Middle frontal gyrus (tissue), 1 donor: ENCODE measurements around the gene FYN.

ENCODE experiments used
- DNase-seq: peaks from one replicate; pipeline ENCODE4 v3.0.0-alpha.2; 2015; ENCODE audit warnings: low spot score; ENCODE audit errors: extremely low spot score

The FYN gene

DNA sequence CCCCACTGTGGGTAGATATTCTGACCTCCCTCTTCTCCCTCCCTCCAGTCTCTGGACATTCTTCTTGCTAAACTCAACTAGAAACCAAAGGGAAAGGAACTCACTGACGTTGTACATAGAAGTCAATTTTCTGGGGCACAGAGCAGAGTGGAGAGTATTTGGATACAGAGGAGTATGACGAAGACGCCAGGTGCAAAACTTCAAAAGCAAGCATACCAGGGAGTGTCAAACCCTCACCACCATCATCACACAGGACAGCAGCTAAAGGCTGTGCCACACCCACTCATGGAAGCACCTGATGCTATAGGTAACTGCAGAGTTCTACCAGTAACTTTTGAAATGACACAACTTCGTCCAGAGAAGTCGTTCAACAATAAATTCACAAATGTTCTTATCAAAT, 64.8 kb downstream of the FYN start:
- DNase-seq, result no peak

DNA sequence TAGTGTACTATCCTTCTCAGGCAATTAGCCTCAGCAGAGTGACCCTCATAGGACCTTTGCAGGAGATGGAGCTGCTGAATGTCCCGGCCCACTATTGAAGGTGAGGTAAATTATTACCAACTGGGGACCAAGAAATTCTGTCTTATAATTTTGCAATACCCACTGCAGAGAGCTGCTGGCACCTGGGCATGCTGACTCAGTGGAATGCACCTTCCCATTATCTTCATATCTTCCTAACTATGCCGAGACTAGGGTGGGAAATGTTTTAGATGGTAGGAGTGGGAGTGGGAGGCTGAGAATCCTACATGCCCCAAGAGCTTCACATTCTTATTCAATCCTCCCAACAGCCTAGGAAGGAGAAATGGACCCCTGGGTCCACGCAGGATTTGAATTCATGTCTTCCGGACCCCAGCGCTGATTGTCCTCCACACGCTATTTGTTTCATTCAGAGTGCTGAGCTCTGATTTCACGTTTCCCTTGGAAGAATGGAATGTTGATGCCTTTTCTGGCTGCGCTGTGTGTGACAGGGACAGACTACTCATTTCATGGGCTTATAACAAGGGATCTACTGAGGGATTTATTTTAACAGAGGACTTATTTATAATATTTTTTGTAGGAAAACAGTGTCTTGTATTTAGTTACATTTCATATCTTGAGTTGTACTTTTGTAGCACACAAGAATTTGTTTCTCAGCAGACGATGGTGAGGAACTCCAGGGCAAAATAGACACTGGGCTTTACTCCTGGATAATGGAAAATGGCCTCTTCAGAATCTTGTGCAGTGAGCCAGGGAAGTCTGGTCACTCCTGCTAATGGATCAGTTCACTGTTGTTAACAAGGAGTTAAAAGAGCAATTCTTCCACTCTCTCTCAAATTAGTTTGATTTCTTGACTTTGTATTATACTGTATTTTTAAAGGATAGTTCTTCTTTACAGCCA, 66.4 kb downstream of the FYN start:
- no peak for DNase-seq

DNA sequence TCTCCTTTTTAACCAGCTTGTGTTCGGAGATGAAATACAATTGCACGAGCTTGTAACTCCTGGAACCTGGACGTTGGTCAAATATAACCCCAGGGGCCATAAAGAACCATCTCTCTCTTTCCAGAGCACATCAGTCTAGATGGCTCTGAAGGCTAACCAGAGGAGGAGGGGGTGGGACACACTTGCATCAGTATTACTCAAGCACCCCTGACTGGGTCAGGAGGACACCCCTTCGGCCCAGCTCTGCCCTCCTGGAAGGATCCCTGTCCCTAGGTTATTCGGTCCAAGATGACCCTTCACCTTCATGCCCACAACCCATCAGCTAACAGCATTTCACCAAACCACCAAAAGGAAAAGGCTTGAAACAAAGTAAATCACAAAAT, 67.1 kb downstream of the FYN start:
- no peak for DNase-seq

DNA sequence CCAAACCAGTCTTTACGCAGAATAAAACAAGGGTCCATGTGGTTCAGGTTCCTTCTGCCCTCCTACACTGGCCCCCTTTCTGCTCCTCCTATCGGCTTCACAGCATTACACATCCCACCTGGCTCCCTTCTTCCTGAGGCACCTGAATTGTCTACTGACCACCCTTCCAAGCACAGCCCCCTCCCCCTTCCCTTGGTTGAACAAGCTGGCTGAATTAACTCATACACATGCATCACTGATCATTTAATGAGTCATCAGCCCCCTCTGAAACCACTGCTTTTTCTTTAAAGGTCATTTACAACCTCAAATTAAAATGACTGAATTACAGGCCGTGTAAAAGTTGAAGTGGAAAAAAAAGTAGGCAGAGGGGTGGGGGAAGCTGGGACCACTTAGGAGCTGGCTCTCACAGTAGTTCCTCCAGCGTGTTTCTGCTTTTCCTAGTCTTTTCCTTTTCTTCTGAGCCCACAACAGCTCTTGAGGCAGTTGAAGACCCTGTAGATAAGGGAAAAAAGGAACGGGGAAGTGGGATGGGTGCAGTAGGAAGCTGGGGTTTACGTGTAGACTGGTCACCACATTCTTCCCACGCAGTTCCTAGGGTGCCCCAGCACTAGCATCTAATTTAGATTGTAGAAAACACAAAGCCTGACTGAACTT, 67.6 kb downstream of the FYN start:
- no peak for DNase-seq

DNA sequence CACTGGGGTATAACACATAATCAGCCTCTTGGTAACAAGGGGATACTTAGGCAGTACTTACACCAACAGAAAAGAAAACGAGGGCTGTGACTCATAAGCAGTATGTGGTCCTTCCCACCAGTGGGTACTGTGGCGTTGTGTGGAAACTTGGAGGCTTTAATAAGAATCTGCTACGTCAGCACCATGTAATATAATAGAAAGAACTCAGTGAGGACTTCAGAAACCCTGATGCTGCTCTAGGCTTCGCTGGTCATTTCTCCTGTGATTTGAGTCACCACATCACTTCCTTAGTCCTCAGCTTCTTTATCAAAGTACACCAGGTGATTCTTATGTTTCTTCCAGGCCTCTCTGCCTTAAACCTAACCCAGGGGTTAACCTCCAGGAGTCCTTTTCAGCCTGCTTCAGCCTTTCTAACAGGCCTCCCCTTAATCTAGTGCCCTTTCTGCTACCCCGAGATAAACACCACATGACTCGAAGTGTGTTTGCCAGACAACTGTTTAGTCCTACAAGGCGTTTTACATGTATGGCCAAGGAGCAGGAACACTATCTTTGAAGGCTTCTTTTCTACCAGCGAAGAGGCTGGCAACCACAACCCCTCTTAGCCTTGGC, 68.5 kb downstream of the FYN start:
- no peak for DNase-seq

DNA sequence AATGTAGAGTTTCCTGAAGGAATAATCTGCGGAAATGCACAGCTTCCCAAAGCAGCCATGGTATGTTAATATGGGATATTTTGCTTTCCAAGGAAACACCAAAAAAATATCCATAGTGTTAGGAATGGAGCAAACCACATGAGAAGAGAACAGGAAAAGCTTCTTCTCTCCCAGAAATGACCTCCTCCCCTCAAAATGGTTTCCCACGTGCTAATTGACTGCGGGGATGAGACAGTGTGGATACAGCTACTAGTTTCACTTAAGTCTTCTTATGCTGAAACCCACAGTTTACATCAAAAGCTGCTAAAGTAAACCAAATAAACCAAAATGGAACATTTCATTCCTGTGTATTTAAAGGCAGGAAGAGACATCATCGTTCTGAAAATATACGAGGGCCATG, 69.4 kb downstream of the FYN start:
- DNase-seq, result no peak

DNA sequence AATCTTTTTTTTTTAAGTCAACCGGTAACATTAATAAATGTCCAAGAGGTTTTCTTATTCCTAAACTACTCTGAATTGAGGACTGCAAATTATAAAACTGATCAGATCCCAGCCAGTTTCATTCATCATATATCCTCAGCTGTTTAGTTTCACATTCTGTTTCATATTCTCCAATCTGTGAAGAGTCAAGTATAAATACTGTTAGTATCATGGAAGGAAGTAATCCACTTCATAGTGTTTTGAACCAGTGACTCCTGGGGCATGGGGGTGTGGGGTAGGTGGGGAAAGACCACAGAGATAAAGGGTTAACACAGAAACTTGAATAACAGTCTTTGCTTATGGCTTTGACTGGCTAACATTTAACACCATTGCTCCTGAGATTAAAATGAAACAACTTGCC, 69.9 kb downstream of the FYN start:
- DNase-seq, result no peak

DNA sequence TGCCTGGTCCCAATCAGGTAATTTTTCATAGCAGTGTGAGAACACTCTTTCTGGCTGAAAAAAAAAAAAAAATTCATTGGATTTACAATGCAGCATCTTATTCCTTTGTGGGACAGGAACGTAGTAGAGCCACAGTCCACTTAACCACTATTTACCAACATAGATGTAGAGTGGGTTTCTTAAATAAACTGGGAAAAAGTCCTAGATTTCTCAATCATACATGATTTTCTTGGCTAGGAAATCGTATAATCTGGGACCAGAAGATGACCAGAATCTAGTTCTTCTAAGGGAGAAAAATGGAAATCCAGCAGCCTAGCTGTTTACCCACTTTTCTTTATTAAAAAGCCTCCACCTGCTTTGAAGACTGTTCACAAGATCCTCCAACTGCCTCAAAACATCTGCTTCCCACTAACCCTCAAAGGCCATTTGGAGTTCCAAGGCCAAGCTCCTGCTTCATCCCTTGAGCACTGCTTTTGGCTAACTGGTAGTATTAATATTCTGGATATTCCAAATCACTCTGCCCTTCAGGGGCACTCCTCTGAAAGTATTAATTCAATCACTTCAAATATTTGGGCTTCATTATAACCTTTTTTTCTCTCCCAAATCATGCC, 70.4 kb downstream of the FYN start:
- DNase-seq, result no peak

DNA sequence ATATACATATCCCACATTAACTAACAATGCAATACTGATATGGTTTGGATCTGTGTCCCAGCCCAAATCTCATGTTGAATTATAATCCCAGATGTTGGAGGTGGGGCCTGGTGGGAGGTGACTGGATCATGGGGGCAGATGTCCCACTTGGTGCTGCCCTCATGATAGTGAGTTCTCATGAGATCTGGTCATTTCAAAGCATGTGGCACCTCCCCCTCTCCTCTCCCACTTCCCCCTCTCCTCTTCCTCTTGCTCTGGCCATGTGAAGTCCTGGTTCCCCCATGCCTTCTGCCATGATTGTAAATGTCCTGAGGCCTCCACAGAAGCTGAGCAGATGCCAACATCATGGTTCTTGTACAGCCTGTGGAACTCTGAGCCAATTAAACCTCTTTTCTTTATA, 71.2 kb downstream of the FYN start:
- no peak for DNase-seq

DNA sequence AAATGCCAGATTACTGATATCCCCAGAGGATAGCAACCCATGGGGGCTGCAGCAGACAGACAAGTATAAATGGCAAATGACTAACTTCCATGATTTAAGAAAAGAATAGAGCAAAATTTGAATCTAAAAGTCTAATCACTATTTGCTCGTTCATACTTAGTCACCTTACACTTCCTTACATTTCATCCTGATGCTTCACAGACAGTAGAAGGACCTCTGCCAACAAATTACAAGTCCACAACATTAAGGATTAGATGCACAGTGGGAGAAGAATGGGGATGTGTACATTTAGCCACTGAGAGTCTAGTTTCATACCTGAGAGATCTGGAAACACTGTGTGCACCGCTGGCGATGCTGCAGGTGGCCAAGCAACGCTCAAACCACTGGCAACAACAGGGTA, 72.4 kb downstream of the FYN start:
- DNase-seq, result no peak

DNA sequence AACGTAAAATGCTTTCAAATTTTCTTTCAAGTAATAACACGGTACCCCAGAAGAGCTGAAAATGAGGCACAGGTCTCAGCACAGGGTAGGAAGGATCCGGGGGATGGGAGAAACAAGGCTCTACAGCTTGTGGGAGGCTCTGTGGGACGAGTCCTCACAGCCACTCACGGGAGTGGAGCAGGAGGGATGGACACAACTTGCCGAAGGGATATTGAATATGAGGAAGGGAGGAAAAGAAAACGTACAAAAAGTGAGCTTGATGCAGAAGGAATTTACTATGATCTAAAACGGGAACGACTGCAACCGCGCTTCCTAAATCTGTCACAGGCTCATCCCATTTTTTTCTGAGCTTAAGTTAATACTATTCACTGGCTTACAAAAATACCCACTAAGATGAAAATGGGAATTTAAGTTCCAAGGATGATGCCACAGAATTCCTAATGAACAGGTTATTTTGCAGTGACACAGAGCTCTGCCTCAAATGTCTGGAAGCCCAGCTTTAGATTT, 72.9 kb downstream of the FYN start:
- no peak for DNase-seq

DNA sequence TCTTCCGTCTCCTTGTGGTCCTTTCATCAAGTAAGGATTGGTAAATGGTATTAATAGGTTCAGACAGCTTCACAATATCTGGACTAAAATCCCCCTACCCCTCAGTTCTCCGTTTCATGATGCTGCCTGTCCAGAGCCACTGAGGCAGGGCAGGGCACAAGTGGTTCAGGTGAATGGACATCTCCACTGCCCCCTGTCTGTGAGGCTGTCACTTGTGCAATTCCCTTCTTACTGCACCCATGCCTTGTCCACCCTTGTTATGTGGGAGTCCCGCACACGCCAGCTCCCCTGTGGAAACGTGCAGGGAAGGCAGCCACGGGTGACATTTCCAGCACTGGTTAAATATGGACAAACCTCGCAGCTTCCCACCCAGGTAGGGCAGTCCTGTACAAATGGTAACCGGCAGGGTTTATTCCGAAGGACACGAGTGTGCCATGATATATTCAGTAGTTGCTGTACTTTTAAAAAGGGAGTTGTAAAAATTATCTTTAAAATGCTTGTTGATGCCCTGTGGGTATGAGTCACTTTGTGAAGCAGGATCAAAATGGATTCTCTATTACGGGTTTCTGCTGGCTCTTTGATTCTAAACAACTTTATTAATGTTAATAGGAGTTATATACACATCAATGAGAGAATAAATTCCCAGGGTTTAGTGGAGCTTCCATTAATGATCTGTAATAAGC, 73.5 kb downstream of the FYN start:
- DNase-seq, result no peak

DNA sequence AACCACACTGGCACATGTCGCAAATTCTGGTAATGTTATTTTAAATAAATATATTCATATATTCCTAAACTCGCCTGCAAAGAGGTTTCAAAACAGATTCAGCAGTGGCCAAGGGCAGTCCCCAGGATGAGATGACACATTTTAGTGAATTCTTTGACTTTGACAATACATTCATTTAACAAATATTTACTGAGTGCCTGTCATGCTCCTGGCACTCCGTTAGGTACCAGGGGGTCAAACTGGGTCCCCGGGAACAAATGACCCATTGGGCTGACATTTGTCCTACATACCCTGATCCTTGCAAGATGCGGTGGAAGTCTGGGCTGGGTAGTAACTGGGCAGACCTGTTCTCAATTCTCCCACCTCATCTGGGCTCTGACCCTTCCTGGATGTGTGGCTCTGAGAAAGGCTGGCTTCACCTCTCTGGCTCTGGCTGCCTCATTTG, 74.9 kb downstream of the FYN start:
- DNase-seq, result no peak

DNA sequence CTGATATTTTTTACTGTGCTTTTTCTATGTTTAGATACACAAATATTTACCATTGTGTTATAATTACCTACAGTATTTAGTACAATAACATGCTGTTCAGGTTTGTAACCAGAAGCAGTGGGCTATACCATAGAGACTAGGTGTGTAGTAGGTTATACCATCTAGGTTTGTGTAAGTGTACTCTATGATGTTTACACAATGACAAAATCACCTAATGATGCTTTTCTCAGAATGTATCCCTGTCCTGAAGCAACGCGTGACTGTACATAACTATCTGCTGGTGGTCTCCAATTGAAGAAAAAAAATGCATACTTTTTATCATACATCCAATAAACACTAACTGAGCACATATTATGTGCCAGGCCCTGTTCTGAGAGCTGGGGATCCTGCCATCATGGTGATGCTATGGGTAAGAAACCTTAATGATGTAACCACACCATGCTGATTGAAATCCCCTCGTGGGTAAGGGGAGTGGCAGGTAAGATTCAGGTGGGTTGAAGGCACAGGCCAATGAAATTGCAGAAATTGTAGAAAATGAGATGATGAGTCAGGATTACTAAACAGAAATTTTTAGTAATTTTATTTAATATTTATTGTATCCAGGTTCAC, 76.8 kb downstream of the FYN start:
- no peak for DNase-seq

DNA sequence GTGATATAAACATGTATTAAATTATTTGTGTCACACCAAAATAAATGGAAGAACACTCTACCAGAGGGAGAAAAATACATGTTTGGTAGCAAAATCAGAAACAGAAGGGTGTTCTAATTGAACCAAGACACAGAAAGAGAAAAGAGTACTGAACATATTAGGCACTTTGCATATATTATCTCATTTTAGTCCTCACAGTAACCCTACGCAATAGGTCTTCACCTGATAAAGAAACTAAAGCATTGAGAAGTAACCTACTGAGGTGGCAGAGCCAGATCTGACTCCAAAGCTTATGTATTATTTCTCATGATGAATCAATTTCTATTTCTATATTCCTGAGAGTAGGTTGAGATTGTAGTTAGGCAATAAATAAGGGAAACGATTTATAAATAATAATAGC, 77.7 kb downstream of the FYN start:
- DNase-seq, result no peak

DNA sequence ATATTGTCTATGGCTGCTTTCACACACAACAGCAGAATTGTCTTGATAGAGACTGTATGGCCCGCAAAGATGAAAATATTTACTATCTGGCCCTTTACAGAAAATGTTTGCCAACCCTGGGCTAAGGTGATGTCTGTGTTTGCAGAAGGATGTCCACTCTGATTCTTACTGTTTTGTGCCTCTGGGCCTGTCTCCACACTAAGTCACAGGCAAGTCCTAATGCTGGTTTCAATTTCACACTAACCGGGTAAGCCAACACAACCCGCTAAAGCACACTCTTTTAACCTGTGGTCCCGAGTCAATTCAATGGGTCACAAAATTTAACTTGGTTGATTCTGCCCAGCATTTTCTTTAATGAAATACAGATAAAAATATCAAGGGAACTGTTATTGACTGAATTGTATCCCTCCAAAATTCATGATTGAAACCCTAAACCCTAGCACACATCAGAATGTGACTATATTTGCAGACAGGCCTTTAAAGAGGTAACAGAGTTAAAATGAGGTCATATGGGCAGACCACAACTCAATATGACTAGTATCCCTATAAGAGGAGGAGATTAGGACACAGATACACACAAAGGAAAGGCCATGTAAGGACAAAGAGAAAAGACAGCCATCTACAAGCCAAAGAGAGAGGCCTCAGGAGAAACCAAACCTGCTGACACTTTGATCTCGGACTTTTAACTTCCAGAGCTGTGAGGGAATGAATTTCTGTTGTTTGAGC, 78.4 kb downstream of the FYN start:
- no peak for DNase-seq

DNA sequence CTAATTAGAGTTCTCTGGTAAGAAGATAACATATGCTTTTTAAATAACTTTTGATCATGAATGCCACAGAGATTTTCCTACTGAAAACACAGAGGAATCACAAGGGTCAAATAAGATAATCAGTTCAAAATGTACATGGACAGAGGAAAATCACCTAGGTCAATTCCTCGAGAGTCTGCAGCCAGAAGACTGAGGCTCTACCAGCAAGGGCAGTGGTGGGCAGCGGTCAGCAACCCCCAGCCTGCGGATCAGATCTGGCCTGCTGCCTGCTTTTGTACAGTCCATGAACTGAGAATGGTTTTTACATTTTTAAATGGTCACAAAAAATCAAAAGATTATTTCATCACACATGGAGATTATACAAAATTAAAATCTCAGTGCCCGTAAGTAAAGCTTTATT, 79.0 kb downstream of the FYN start:
- no peak for DNase-seq

DNA sequence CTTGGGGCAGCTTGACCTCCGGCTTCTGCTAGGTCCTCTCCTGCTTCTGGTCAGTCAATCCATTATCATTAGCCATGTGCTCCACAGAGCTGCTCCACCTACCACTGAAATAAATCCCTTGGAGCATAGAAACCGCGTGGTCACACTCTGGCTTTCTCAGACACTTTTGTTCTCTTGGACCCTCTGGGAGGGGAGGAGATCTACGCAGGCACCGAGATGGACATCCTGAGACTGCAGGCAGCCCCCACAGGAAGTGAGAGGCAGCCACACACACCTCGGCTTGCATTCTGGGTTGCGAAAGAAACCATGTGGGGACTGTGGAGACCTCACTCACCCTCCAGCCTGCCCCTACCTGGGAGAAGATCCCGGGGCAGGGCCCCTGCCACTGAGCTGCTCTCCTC, 79.5 kb downstream of the FYN start:
- DNase-seq, result no peak

DNA sequence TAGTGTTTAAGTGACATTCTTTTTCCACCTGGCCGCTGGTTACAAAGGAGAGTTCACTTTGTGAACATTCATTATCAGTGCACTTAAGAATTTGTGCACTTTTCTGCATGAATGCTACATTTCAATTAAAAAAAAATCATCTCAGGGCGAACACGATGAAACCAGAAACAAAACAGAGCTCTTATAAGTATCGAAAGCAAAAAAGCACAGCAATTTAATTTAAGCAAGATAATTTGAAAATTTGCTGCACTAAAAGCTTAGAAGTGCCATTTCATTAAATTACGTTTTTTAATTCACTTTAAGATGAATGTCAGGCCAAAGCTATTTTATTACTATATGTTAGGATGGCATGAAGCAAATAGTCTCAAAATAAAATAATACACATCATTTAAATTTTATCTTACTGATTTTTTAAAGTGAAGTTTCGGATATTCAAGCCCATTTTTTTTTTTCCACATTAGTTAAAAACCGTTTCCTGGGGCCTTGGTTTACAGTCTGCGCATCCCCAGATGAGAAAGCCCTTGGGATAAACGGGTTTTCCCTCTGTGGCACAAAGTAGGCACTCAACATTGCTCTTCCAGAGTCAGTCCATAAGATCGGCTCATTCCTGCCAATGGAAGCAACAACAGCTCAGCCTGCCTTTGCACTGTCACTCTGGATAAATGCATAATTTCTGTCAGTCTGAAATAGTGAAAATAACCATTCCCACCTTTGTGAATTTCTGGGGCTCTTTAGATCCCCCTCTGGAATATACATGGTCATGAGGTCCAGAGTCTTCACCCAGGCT, 80.1 kb downstream of the FYN start:
- no peak for DNase-seq
